ENCODE measurements around the gene PMCH.
"Not testable (repeated sequence)": the region's sequence is repeated elsewhere in the genome, so short reads cannot be mapped to it uniquely, and the experiment has no call there.

Gene PMCH, protein sequence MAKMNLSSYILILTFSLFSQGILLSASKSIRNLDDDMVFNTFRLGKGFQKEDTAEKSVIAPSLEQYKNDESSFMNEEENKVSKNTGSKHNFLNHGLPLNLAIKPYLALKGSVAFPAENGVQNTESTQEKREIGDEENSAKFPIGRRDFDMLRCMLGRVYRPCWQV

DNA sequence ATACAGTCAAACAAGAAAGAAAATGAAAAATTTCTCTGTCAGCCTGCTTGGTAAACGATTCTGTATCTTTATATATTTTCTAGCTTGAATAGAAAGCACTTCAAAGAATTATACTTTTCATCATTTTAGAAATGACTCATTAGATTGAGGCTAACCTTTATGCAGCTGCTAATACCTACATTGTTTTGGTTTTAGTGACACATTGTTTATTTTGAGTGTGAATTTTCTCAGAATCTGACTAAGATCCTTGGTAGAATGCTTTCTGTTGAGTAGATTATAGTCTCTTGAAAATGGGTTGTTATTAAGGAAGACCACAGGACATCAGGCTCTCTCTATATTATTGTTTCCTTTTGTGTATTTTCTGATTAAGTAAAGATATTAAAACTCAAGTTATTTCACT lies at the start of gene PMCH:
Gene PMCH, minus strand, starts transcription at position 45 of the 400 bp plus-strand sequence. CDS start 63 bp downstream, outside the sequence.
- DNase-seq, result peak; percentile 11

DNA sequence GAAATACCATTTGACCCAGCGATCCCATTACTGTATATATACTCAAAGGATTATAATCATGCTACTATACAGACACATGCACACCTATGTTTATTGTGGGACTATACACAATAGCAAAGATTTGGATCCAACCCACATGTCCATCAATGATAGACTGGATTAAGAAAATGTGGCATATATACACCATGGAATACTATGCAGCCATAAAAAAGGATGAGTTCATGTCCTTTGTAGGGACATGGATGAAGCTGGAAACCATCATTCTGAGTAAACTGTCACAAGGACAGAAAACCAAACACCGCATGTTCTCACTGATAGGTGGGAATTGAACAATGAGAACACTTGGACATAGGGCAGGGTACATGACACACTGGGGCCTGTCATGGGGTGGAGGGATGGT lies 43.2 kb upstream of the PMCH start:
- not testable (repeated sequence) for DNase-seq

DNA sequence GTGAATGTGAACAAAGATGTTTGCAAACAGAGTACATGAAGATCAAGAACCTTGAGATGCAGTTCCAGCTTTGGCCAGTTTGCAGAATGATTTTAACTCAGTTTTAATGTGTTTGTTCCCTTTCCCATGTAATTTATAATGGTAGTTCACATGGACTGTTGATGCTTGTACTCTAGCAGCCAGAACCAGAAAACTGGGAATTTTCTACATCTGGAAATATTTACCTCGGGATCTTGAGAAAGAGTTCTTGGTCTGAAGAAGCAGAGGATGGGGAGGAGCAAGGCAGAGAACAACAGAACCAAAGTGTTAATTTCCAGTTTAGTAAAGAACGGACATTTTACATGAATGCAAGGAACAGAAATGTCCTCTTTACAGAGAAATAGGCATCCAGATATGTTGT lies 37.0 kb upstream of the PMCH start:
- DNase-seq, result no peak

DNA sequence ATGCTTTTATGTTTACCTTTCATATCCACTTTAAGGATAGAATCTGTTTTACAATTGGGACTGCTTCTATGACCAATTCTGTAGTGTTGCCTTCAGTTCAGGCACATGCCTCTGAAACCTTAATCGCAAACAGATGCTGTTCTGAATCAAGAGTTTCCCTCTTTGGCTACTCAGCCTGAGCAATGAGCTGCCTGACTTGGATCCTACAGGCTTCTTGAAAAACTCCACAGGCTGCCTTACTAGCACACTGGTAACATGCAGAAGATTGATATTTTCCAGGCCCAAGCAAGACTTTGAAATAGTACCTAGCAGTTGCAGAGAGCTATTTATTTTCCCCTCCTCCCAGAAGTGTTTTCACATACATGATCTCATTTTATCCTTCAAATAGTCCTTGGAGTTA lies 34.8 kb upstream of the PMCH start:
- peak; percentile 18 for DNase-seq

DNA sequence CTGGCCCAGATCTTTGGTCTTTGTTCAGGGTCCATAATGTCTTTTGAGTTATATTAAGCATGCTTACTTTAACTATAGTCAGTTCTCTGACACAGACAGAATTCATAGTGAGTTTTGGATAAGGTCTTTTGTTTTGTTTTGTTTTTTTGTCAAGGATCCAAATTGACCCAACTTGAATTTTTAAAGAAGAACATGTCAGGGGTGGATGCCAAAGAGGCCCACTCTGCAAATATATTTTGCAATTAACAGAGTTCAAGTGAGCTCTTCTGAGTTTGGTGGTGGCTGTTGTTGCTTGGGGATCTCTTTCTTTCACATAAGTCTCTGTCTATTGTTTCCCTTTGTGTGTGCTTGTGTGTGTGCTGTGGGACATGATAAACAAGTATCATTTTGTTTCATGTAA lies 34.4 kb upstream of the PMCH start:
- no peak for DNase-seq

DNA sequence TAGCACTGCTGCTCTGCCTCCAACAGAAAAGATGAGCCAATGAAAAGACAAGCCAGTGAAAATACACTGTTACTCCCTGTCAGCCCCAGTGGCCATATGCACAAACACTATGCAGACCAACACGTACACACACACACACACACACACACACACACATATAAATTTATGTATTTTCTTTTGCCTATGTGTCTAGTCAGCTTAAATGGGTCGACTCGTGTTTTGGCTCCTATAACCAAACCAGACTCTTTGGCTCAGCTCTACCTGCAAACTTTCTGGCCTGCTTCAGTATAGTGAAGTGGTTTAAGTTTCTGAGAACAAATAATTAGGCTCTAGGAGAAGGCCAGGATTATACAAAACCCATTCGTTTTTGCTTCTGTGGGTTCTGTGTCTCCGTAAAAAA lies 30.3 kb upstream of the PMCH start:
- DNase-seq, result no peak

DNA sequence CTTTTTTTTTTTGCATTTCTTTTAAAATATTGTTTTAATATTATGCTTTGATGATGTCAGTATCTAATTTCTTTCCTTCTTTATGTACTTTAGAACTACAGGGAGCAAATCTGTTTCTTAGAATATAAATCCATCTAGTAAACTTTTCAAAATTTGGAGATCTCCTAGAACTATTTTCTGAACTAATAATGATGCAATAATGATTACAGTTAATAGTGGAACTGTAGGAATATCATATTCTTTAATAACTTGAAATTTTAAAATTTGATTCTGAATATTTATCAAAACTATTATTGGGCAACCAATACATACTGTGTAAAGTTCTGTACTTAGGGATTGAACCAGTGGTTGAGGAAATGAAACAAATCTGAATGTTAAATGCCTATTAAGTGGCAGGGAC lies 23.1 kb upstream of the PMCH start:
- DNase-seq, result no peak

DNA sequence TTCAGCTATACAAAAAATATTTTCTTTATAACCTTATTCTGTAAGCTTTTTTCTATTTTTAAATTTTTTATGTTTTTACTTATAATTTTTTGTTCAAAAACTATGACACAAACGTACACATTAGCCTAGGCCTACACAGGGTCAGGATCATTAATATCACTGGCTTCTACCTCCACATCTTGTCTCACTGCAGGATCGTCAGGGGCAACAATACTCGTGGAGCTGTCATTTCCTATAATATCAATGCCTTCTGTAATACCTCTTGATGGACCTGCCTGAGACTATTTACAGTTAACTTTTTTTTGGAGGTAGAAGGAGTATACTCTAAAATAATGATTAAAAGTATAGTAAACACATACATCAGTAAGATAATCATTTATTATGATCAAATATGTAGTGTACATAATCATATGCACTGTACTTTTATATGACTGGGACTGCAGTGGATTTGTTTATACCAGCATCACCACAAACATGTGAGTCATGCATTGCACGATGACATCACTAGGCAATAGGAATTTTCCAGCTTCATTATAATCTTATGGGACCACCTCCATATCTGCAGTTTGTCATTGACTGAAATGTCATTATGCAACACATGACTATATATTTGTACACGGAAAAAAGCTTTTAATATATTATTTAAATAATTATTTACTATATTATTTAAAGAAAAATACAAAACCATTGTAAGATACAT lies 18.5 kb upstream of the PMCH start:
- DNase-seq, result peak; percentile 54

DNA sequence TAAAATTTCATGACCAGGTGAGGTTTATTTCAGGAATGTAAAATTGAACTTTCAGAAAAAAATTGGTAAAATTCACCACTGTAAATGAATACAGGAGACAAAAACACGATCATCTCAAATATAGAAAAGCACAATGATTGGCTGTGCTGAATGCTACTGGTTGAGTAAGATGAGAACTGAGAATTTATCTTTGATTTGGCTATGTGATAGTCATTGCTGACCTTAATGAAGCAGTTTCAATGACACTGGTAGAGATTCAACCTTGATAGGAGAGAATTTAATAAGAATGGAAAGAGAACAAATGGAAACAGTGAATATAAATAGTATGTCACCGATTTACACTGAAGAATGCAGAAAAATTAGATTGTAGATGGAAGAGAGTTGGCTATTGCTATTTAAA lies 6.4 kb upstream of the PMCH start:
- no peak for DNase-seq

DNA sequence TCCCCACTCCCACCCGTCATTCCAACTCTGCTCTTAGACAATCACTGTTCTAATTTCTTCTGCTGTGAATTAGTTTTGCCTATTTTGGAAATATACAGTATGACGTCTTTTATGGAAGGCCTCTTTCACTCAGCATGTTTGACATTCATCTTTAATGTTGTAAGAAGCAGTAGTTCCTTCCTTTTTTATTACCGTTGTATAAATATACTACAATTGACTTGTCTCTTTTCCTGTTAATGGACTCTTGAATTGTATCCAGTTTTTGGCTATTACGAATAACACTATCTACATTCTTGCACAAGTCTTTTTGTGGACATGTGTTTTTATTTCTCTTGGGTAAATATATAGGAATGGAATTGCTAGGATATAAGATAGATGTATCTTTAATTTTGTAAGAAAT lies 4.9 kb upstream of the PMCH start:
- DNase-seq, result no peak

DNA sequence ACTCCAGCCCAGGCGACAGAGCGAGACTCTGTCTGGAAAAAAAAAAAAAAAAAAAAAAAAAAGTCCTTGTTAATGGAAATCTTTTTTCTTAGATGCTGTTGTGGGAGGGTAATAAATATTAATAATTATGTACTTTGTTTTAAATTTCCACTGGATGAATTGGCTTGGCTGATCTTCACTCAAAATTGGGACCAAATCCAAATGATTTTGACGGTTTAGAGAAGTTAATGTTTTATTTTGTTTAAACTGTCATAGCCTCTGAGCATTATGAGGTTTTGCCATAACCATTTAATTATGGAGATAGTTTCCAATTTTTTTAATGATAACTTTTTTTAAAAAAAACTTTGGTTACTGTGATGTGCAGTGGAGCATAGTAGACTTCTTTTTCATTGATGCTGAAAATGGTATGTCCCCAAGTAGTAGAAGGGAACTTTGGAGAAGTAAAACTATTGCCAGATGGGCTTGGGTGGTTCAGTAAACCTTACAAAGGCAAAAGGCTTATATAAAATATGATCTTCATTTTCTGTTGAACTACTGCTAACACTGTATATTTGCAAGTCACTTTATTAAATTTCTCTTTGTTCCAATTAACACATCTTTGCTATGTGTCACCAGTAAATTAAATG lies 3.9 kb upstream of the PMCH start:
- DNase-seq, result no peak

DNA sequence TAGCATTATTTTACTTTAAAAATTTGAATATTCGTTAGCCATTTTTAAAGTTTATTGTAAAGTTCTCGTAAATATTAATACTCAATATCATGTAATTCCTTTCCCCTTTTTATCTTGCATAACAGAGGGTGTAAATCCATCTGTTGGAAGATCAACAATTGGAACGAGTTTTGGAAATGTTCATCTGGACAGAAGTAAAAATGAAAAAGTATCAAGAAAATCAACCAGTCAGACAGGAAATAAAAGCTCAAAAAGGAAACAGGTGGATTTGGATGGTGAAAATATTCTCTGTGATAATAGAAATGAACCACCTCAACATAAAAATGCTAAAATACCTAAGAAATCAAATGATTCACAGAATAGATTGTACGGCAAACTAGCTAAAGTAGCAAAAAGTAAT lies 1.8 kb downstream of the PMCH start:
- DNase-seq, result no peak

DNA sequence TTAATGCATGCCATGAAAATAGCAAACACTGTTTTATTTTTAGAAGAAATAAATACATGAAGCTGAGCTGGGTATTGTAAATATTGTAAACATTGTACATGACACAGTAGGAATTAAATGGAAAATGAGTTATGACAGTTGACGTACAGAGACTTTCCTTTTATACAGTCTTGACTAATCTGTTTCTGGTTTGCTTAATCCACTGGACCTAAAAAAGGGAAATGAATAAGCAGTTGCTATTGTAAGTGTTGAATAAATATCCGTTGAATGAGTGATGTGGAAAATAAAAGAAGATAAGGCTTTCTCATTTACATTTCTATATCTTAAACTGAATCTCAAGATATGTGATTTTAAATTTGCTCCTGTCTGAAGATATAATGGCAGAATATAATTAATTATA lies 15.0 kb downstream of the PMCH start:
- no peak for DNase-seq

DNA sequence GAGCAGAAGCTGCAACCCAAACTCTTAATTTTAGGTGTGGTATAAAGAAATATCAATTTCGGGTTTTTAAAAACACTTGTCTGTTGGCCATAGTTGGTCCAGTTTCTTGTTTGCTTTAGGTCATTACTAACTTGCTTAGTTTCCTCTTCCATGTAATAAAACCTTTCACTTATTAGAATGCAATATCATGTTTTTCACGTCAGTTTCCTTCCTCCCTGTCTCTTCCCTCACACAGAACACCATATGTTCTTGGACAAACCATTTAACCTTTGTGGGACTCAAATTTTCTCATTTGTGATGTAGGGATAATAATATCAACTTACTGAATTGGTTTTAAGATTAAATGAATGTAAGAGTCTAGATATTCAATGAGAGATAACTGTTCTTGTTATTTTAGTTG lies 22.9 kb downstream of the PMCH start:
- no peak for DNase-seq

DNA sequence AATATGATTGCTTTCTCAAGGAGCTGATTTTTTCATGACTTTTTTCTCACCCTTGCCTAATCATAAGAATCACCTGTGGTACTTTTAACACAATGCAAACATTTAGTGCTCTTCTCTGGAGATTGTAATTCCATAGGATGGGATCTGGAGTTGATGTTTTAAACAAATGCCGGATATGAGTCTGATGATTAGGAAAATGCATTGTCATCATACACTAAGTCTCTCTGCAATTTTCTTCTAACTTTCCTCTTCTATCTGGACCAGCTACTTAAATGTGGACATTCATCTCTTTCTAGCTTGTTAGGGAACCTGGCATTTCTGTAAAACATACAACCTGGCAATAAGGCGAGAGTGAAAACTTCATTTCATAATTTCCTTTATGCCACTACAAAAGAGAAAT lies 23.5 kb downstream of the PMCH start:
- DNase-seq, result no peak

DNA sequence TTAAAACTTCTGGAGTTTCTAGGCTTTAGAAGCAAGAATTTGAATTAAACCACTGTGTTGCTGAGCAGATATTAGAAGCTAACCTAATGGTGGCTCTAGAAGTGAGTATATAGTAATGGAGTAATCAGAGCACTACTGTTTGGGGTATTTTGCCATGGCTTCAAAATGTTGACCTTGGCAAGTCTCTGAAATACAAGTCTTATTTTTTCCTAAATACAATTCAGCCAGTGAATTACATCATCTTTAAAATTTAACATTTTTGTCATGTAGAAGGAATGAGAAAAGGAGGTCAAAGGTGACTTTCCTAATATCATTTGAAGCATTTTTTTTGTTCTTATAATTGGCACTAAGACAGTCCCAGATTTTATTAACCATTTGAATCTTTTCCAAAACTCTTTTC lies 25.2 kb downstream of the PMCH start:
- DNase-seq, result peak; percentile 51

DNA sequence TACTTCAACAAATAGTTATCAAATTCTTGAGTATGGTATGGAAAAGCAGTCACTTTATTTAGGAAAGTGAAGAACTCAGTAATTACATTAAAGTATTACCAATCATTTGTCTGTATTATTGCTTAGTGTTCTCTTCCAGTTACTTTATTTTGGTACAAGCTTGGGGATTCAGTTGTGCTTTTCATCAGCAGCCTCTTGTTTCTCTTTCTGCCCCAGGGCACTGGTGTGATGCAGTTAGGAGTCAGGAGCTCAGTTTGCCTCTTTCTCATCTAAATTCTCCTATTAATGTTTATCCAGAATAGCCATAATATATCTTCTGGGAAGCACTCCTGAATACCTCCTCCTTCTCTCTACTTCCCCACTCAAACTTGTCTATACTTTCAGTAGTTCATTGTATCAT lies 25.7 kb downstream of the PMCH start:
- DNase-seq, result no peak

DNA sequence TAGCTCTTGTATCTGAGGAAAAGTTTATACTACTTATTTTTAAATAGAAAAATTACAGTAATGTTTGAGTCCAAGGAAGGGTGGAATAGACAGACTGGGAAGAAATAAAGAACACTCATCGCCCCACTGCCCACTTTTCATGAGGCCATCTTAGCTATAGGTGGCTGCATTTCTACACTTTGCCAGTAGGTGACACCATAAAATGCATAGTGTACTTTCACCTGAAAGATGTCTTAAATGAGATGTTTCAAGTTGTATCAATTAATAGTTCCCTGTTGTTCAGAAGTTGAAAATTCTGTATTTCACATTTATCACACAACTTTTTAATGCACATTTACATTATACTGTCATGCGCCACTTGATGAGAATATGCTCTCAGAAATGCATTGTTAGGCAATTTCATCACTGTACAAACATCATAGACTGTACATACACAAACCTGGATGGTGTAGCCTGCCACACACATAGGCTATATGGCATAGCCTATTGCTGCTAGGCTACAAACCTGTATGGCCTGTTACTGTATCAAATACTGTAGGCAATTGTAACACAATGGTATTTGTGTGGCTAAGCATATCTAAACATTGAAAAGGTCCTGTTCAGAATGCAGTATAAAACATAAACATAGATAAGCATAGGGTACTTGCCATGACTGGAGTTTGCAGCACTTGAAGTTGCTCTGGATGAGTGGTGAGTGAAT lies 27.6 kb downstream of the PMCH start:
- DNase-seq, result peak; percentile 20

DNA sequence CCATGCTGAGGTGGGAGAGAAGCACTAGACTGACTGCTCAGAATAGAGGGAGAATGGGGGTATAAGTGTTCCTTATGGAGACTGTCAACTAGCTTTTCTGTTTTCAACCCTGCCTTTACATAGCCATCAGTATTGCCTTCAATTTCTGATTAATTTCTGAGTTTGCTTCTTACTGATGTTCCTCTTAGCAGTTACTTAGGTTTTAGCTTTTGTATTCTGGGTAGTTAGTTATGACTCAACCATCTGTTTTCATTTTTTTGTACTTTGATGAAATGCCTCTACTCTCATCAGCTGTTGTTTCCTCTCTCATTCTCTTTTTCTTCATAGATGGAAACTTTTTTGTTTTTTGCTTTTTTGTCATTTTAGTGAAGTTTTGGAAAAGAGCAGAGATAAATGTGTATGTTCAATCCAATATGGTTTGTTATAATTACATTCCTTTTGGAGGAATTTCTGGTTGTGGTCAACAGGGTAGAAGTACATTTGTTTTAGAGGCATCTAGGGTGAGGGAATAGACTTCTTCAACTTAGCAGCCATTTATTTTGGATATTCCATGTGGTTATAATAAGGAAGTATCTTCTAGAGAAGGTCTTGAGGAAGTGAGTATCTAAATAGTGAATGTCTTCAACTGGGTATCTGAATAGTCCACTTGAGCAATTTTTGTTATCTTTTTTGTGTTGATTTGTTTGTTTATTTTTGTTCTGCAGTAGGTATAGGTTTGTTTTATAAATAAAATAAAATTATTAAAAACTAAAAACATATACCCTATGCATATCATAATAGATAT lies 29.6 kb downstream of the PMCH start:
- DNase-seq, result peak; percentile 6

DNA sequence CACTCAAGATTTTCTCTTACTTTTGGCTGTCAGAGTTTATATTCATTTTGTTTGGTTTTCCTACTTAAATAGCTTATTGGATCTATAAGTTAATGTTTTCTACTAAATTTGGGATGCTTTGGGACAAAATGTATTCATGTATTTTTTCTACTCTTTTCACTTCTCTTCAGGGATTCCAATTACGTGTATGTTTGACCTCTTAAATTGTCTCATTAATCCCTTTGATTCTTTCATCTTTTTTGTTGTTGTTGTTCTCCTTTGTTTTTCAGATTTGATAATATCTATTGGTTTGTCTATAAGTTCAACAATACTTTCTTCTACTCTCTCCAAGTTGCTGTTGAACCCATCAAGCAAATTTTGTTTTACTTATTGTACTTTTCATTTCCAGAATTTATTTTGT lies 34.2 kb downstream of the PMCH start:
- DNase-seq, result no peak

DNA sequence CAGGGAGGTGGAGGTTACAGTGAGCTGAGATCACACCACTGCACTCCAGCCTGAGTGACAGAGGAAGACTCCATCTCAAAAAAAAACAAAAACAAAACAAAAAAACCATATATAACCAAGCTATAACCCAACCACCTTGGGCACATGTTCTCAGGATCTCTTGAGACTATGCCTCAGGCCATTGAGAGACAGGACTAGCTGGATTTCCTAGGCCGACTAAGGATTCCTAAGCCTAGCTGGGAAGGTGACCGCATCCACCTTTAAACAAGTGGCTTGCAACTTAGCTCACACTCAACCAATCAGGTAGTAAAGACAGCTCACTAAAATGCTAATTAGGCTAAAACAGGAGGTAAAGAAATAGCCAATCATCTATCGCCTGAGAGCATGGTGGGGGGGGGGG lies 42.4 kb downstream of the PMCH start:
- DNase-seq, result not testable (repeated sequence)

DNA sequence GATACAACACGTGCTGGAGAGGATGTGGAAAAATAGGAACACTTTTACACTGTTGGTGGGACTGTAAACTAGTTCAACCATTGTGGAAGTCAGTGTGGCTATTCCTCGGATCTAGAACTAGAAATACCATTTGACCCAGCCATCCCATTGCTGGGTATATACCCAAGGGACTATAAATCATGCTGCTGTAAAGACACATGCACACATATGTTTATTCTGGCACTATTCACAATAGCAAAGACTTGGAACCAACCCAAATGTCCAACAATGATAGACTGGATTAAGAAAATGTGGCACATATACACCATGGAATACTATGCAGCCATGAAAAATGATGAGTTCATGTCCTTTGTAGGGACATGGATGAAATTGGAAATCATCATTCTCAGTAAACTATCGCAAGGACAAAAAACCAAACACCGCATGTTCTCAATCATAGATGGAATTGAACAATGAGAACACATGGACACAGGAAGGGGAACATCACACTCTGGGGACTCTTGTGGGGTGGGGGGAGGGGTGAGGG lies 50.5 kb downstream of the PMCH start:
- not testable (repeated sequence) for DNase-seq
